Vagina (tissue), 2 donors: ENCODE data around the gene CCL25.

Source experiments
- CTCF ChIP-seq, 3 experiments: fragments of 450-650 bp in 2 of 3; fragments of 200-600 bp in 1 of 3; sonication (generic) in 1 of 3; IDR thresholded peaks; one replicate each; pipeline ENCODE4 v1.5.1; 2017 to 2019; ENCODE audit warnings: antibody characterized with exemption in 3 of 3, mild to moderate bottlenecking in 2 of 3, moderate library complexity in 2 of 3
- POLR2A ChIP-seq, 2 donors: fragments of 450-650 bp; IDR thresholded peaks; one replicate each; pipeline ENCODE4 v1.6.1; 2017; ENCODE audit warnings: antibody characterized with exemption in 2 of 2, mild to moderate bottlenecking in 2 of 2, moderate library complexity in 2 of 2

DNA sequence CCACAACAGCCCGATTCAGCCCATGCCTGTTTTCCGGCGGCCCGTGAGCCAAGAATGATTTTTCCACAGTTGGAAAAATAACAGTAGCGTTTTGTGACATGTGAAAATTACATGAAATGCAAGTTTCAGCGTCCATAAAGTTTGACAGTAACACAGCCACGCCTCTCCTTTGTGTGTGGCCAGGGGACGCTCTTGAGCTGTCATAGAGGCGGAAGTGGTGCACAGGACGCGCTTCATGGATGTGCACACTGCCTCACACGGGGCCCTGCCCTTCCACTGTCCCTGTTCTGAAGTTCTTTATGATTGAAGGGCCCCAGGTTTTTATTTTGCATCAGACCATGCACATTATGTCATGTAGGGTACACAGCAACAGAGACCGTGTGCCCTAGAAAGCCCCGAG is 34.8 kb upstream of the CCL25 start:
- no peak for TF ChIP-seq CTCF (IDR thresholded peaks at IDR 0.05)
- TF ChIP-seq POLR2A (IDR thresholded peaks at IDR 0.05) = no peak
